ENCODE results near the gene TRAPPC1.

TRAPPC1 gene

DNA sequence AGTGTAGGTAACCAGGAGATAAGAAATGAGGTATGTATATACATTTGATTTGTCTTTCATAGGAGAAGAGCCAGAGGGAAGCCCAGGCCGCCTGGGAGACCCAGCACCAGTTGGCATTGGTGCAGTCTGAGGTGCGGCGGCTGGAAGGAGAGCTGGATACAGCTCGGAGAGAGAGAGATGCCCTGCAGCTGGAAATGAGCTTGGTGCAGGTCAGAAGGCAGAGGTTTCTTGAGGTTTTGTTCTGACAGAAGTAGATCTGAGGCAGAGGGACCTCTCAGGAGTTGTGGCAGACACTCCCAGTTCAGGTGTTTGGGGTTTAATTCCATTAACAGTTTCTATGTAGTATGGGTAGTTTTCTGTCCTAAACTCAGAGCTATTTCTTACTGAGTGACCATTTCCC lies 8.3 kb upstream of the TRAPPC1 start:
- DNase-seq (ENCODE audit: low read depth) = no peak

DNA sequence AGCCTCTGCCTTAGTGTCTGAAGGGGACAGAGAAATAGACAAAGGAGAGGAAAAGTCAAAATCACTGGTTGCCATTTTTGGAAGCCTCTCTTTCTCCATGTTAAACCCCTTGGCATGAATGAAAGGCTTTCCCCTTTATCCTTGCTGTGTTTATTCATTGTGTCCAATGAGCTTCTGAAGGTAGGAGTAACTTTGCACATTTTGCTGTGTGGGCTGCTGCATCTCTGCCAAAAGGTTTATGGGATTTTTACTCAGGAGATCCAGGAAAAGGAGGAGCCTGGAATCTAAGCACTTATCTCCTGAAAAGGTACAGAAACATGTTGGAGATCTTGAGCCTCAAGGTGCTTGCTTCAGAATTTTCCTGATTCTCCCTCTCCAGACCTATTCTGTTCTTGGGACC lies 4.1 kb upstream of the TRAPPC1 start:
- DNase-seq (ENCODE audit: low read depth) = no peak

DNA sequence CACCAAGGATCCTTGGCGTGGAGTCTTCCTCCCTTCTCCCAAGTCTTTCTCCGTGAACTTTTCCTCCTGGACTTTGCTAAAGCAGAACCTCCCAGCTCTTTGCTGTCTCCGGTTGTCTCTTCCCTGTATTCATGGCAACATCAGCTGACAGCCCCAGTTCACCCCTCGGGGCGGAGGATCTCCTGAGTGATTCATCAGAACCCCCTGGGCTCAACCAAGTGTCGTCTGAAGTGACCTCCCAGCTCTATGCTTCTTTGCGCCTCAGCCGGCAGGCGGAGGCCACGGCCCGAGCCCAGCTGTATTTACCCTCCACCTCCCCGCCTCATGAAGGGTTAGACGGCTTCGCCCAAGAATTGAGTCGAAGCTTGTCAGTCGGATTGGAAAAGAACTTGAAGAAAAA lies 1.2 kb upstream of the TRAPPC1 start:
- DNase-seq (ENCODE audit: low read depth) = no peak

DNA sequence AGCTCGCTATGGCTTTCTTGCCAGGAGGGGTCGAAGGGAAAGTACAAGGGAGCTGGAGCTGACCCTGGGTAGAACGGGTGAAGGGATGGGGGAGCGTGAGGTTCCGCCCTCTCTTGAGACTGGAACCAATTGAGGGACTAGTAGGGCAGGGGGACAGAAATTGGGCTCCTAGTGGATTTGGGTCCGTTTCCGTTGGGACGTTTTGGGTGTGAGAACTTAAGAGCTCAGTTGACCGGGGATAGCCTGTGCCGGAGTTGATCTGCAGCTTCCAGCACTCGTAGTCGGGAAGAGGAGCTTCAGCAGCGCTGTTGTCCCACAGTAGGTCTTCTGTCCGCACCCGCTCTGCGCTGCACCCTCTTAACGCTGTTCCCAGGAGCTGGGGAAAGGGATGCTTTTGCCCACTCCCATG lies 741 bp upstream of the TRAPPC1 start:
- DNase-seq (ENCODE audit: low read depth) = no peak

DNA sequence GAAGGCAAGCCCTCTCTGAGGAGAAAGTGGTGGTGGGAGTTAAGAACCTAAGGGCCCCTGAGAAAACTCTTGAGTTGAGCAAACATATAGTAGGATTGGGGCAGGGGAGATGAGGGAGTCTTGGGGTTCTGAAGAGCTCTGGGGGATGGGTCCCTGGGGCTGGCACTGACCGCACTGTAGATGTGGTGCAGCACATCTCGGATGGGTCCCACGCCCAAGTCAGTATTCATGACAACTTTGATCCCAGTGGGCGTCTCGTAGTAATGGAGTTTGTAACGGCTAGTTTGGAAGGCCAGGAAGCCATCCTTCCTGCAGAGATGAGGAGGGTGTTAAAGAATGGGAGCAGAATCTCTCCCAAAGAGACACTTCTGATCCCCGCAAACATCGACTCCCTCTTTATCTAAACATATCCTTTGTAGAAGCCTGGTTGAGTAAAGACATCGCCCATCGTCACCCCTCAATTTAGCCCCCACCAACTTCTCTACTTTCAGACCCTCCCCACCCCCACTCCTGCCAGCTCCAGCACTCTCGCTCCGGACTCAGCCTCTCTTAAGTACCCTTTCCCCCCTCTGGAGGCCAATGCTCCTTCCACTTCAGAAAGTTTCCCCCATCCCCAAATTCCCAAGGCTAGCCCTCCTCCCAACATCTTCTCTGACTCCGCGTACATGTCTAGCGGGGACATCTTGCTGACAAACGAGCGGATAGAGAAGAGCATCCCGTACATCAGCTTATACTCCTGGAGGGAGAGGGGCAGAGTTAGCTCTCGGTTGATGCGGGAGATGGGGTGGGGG lies 710 bp downstream of the TRAPPC1 start:
- DNase-seq (ENCODE audit: low read depth) = no peak

DNA sequence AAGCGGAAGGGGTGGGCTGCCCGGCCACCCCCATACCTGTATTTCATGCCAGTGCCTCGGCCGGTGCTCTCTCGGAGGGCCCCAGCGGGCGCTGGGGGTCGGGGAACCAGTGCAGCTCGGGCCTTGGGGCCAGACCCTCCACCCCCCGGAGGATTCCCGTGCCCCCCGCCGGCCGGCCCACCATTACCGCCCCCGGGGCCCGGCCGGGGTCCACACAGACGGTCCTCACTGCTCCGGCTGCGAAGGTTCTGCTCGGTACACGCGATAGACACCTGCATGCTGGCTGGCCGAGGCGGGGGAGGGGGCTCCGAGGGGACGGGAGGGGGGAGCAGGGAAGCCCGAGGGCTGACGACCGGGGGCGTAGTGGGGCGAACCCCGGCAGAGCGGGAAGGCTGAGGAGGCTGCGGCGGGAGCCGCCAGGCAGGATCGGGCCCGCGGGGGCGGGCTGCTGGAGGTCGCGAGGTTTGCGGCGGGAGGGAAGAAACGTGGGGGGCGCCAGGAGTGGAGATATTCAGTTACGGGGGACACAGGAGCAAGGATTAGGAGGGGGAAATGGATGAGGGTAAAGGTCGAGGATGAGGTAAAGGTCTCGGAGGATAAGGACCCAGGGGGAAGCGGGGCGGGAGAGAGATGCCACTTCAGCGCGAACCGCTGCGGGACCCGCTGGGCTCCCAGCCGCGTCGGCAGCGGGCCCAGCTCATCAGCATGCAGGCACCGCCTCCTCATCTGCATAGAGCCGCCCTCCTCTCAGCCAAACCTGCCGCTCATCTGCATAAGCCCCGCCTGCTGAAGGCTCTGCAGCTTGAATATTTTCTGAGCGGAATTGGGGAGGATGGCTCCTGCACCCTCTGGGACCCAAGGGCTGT lies 2.4 kb downstream of the TRAPPC1 start, which contains the start of gene KCNAB3:
Gene KCNAB3 (minus strand): TSS at position 699 of the 866 bp plus-strand sequence. CDS start 421 bp downstream, at position 278.
- DNase-seq (ENCODE audit: low read depth) = no peak

DNA sequence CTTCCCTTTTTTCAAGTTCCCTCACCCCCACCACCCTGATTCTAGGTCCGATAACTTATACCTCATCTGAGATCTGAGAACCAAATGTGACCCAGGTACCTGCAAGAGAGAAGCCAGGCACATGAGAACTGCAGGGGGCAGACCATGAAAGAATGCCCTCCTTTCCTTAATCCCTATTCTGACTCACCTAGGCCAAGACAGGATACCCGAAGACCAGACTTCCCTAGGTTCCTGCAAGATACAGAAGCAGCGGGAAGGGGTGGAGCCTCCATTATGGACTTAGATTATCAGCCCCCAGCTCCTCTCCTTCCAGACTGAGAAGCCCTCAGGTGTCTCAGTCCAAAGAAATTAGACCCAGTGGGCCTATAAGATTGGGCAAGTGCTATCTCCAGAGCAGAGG lies 4.2 kb downstream of the TRAPPC1 start:
- DNase-seq (ENCODE audit: low read depth) = no peak

DNA sequence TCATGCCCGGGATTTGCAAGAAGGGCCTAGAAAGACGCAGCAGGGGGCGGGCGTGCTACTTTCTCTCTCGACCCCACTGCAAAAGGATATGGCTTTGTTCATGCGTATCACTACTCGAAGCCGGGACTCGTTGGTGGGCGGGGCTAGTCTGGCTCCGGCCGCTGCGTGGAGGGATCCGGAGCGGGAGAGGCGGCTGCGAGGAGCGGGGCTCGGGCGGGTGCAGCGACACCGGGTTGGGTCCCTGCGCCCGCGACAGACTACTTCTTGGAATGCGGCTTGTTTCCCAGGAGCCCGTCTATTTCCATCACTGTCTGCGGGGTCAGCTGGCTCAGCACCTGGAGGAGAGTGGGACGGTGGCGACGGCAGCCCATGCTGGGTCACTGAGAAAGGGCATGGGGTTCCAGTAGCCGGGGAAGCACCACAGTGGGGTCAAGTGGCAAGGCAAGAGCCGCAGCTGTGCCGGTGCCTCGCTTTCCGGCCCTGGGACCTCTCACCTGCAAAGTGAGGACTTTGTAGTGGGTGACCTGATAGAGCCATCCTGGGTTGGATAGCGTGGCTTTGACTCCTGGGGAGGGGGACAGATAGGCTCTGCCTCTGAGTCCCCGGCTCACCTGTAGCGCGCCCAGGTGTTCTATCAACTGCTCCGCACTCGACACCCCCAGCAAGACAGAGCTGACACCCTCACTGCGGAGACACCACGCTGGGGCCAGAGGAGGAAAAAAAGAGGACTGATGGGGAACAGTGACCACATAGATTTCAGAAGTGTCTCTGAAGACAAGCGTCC lies 8.7 kb downstream of the TRAPPC1 start:
- no peak for DNase-seq (ENCODE audit: low read depth)

DNA sequence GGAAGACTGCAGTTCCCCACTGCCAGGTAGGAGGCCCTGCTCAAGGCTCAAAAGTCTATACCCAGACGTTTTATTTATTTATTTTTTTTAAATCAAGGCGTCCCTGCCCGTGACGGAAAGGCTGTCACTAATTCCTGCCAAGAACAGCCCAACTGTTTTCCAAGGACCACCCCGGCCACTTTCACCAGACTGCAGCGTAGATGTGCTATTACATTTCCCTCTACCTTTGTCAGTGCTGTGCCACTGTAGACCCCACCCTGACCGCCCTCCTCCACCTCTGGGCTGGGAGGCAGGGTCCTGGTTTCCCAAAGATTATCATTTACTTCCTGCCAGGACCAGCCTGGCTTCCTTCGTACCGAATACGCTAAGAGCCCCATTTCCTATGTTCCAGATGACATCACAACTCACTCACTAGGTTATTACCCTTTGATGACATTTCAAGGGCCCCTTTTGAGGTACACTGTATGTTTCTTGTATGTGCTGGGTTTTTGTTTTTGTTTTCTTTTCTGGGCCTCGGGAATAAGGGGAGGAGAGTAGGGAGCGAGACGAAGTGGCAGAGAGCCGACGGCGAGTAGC lies 9.4 kb downstream of the TRAPPC1 start:
- no peak for DNase-seq (ENCODE audit: low read depth)

DNA sequence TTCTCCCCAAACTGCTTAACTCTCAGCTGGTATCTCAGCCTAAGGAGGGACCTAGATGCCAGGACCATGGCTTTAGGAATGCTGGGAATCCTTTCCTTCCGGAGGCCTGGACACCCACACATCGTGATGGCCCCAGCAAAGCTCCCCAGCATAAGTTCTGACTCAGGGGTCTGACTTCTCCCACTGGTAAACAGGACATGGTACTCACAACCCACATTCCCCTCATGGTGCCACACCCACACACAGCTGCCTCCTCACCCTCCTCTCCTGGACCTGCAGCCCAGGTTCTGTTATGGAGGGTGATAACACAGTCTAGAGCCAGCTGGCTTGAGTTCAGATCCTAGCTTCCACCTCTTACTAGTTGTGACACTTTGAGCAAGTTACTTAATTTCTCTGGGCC lies 14.9 kb downstream of the TRAPPC1 start:
- no peak for DNase-seq (ENCODE audit: low read depth)

DNA sequence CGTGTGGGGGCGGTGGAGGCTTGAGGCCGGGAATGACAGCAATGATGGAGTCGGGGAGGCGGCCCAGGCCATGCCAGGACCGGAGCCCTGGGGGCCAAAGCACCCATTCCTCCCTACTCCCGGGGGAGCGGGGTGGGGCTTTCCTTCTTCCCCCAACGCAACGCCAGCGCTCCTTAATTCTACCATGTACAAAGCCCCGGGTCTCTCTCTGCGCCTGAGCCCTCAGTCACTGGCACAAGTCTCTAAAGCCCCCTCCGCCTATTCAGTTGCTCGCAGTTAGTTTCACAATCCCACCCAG lies 15.4 kb downstream of the TRAPPC1 start:
- no peak for DNase-seq (ENCODE audit: low read depth)

DNA sequence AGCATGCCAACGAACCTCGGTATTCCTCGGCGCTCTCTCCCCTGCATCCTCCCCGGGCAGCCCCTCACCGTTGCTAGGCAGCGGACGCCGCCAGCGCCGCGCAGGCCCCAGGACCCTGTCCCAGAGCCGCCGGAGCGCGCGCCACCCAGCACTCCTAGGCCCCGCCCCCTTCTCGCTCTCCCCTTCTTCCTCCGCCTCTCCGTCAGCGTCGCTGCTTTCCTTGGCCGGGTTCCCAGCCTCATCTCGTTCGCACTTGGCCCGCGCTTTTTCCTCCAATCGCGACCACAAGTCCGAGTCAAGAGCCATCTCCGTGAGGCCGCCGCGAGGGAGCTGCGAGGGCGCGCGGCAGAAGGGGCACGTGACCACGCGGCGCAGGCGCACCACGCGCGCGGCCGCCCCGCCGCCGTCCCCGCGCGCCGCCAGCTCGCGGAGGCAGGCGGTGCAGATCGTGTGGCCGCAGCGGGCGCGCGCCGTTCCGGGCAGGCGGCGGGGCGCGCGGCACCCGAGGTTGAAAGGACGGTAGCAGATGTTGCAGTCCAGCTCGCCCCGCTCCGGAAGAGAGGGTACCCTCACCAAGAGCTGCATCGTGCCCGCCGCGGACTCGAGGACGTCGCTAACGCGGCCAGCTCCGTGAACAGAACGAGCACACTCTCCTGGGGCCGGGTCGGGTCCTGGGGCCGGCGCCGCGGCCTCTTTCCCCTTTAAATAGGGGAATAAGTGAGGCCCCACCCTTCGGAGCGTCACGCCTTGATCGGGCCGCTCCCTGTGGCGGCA lies 15.9 kb downstream of the TRAPPC1 start, which contains the start of gene RNF227:
Gene RNF227 (minus strand): TSS at position 679 of the 774 bp plus-strand sequence. CDS start 94 bp downstream, at position 585.
- peak; percentile 68 for DNase-seq (ENCODE audit: low read depth)

DNA sequence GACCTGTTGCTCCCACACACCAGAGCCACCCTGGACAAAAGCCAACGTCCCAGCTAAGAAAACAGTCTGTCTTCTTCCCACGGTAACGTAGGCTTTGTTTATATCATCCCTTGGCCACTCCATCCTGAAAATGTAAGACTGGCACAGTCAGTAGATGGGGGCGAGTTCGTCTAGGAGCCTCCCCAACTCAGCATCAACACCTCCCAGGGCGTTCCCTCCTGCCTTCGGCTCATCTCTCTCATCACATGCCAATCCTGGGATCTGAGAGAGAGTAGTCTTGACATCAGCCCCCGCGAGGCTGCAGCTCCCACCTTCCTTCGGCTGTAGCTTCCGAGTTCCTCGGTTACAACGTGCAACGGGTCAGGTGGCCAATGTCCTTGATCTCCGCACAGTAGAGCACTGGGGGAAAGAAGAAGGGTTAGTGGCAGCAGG lies 16.6 kb downstream of the TRAPPC1 start:
- no peak for DNase-seq (ENCODE audit: low read depth)

DNA sequence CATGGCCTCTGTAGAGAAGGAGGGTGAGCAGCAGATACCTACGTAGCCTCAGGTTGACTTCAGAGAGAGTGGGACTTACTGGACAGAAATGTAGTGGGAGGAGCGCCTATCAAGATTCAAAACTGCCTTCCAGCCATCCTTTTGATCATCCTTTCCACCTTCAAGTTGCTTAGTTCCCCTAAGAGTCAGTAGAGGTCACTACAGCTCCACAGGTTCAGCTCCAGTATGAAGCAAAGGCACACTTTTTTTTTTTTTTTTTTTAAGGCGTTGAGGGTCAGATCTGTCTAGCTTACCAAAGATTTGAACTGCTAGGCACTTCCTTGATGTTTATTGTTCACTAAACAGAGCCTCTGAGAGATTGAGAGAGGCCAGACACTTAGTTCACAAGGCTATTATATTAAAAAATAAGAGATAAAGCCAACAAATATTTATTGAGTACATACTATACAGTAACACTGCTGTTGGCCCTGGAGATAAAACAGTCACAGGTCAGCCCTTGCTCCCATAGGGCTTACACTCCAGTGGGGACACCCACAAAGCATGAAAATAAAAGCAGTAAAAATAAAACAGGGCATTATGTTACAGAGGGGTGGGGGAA lies 18.7 kb downstream of the TRAPPC1 start:
- no peak for DNase-seq (ENCODE audit: low read depth)

DNA sequence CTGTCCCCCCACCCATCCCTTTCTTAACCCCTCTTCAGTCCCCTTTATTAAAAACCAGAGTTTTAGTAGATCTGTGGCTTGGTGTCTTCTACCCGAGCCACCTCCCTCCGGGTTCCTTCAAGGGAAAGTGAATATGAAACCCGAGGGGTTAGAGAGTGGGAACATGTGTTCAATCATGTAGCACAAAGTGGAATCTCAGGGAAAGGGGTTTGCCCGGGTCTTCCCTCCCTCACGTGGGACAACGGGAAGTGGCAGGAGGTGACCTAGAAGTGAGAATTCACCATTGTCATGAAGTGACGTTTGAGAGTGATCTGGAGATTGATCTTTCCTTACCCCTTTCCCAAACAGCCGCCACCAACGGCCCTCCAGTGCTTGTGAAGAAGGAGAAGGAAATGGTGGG lies 20.6 kb downstream of the TRAPPC1 start:
- DNase-seq (ENCODE audit: low read depth) = no peak

DNA sequence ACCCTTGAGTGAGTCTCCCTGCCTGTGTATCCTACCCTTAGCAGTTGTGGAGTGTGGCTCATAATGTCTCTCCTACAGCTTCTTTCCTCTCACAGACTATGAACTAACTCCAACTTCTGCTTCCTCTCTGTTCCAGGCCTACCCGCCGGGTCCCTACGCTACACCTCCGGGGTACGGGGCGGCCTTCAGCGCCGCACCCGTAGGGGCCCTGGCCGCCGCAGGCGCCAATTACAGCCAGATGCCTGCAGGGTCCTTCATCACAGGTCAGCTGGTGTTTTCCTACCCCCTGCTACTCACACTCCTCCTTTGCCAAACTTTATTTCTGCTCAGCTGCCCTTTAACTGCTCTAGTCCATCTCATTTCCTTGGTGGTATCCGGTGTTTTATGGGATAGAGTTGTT lies 21.0 kb downstream of the TRAPPC1 start:
- DNase-seq (ENCODE audit: low read depth) = no peak

DNA sequence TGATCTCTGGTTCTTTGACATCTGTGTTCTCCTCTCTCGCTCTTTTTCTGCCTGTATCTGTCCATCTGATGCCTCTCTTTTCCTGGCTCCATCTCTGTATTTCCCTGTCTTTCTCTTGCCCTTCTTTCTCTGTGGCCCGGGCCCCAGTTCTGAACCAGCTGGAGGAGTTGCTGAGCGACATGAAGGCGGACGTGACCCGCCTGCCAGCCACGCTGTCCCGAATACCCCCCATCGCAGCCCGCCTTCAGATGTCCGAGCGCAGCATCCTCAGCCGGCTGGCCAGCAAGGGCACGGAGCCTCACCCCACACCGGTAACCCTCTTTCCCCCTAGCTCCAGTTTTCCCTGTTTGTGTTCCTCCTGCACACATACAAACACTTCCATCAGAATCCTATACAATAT lies 21.5 kb downstream of the TRAPPC1 start:
- no peak for DNase-seq (ENCODE audit: low read depth)

DNA sequence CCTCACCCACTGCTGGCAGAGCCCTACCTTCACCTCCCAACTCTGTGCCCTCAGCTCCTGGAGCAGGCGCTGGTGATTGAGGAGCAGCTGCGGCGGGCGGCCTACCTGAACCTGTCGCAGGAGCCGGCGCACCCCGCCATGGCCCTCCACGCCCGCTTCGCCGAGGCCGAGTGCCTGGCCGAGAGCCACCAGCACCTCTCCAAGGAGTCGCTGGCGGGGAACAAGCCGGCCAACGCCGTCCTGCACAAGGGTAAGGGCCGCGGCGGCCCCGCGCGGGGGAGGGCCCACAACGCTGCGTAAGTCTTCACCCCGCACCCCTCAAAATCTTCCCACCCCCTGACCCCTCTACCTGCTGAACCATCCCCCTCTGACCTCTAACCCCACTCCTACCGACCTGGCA lies 22.7 kb downstream of the TRAPPC1 start:
- DNase-seq (ENCODE audit: low read depth) = no peak

DNA sequence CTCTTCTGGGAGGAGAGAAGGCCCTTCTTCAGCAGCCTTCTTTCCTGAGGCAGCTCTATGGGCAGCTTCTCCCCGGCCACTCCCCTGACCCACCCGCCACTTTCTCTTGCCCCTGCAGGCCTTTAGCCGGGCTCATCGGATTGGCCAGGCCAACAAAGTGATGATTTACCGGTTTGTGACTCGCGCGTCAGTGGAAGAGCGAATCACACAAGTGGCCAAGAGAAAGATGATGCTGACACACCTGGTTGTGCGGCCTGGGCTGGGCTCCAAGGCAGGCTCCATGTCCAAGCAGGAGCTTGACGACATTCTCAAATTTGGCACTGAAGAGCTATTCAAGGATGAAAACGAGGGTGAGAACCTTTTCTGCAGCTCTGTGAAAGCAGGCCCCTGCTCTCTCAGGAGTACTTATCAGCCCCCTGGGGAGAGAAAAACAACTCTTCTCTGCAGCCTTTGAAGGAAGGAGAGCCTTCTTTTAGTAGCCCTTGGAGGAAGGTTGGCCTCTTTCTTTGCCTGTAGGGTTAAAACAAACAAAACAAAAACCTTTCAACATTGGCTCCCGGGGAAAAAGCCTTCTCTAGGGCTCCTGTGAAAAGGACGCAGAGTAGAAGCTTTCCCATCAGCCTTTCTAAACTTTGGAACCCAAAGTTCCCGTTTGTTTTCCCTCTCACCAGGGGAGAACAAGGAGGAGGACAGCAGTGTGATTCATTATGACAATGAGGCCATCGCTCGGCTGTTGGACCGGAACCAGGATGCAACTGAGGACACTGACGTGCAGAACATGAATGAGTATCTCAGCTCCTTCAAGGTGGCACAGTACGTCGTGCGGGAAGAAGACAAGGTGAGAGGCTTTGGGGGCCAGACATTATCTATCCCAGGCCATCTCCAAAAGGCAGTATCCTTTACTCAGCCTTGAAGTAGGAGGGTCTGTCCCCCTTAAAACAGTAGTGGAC lies 28.3 kb downstream of the TRAPPC1 start:
- no peak for DNase-seq (ENCODE audit: low read depth)

DNA sequence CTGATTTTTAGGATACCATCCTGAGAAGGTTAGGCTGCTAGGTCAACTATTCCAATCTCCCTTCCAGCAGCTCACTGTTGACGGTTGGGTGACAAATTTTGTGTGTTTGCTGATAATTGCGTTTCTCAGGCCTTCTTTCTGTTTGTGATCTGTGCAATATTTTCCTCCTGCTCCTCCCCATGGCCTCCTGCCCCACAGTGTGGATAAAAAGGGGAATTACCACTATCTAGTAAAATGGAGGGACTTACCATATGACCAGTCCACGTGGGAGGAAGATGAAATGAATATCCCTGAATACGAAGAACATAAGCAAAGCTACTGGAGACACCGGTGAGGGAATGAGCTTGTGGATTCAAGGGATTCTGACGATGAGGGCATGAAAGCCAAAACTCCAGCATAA lies 34.0 kb downstream of the TRAPPC1 start:
- DNase-seq (ENCODE audit: low read depth) = no peak

All from CMK (cell line).